ENCODE data around the gene ELK3. TPM values are rescaled to one million over a fixed set of nuclear protein-coding genes. Genes with fewer than 3 reads are reported as not detected.

The ELK3 gene
- total and polyA plus RNA-seq, 2 experiments from 2014 or later = 5.5 to 8.3 TPM

- H3F3A ChIP-seq (replicated peaks; ENCODE audit: low read depth) = no peaks in the 10 kb centered on the region
- Mint-ChIP-seq H3K9me3 (no peaks in the 10 kb centered on the region), H3K4me3 (no peak overlapping the region), H3K27ac (no peak overlapping the region), H3K4me1 (no peaks in the 10 kb centered on the region; the same call in 2 of the 3 replicates), H3K27me3 (ENCODE audit: insufficient read depth, low read depth, poor library complexity) (peaks cover 3% of the 10 kb centered on the region), H3K36me3 (ENCODE audit: low read depth) (peaks cover 16% of the 10 kb centered on the region)
- H3K4me2 ChIP-seq = no peak overlapping the region
- H3K36me3 ChIP-seq (ENCODE audit: insufficient read depth) = no peaks in the 10 kb centered on the region
- peaks cover 7% of the 10 kb centered on the region; the same call in 1 of the 2 replicates for H4K20me1 ChIP-seq (replicated peaks; ENCODE audit: insufficient read depth)
- ATAC-seq = no peak
- H3K4me3 ChIP-seq = no peak overlapping the region
- H3K27me3 ChIP-seq (ENCODE audit: insufficient read depth) = no peaks in the 10 kb centered on the region
- TF ChIP-seq, protein P1, sequence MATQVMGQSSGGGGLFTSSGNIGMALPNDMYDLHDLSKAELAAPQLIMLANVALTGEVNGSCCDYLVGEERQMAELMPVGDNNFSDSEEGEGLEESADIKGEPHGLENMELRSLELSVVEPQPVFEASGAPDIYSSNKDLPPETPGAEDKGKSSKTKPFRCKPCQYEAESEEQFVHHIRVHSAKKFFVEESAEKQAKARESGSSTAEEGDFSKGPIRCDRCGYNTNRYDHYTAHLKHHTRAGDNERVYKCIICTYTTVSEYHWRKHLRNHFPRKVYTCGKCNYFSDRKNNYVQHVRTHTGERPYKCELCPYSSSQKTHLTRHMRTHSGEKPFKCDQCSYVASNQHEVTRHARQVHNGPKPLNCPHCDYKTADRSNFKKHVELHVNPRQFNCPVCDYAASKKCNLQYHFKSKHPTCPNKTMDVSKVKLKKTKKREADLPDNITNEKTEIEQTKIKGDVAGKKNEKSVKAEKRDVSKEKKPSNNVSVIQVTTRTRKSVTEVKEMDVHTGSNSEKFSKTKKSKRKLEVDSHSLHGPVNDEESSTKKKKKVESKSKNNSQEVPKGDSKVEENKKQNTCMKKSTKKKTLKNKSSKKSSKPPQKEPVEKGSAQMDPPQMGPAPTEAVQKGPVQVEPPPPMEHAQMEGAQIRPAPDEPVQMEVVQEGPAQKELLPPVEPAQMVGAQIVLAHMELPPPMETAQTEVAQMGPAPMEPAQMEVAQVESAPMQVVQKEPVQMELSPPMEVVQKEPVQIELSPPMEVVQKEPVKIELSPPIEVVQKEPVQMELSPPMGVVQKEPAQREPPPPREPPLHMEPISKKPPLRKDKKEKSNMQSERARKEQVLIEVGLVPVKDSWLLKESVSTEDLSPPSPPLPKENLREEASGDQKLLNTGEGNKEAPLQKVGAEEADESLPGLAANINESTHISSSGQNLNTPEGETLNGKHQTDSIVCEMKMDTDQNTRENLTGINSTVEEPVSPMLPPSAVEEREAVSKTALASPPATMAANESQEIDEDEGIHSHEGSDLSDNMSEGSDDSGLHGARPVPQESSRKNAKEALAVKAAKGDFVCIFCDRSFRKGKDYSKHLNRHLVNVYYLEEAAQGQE (IDR thresholded peaks at IDR 0.05; ENCODE audit: unreplicated experiment) = no peak
- no peak for TF ChIP-seq STAT1 (IDR thresholded peaks at IDR 0.05; ENCODE audit: unreplicated experiment)
- no peak for TF ChIP-seq ETS1 (IDR thresholded peaks at IDR 0.05)
- TF ChIP-seq NANOG (IDR thresholded peaks at IDR 0.05; ENCODE audit: borderline replicate concordance) = no peak
- DNase-seq (ENCODE audit: low spot score) = no peak
- no peaks in the 10 kb centered on the region for H3K4me1 ChIP-seq (ENCODE audit: insufficient read depth)
- no peaks in the 10 kb centered on the region for H3K9me2 ChIP-seq (ENCODE audit: insufficient read depth)
- no peak overlapping the region for H2AFZ ChIP-seq
- H3K27ac ChIP-seq (ENCODE audit: low read depth) = no peak overlapping the region
- H3K79me2 ChIP-seq (replicated peaks; ENCODE audit: insufficient read depth) = no peaks in the 10 kb centered on the region
Observed at GRCh38 chr12:96250119-96250685, 56.0 kb downstream of the ELK3 start.

DNA sequence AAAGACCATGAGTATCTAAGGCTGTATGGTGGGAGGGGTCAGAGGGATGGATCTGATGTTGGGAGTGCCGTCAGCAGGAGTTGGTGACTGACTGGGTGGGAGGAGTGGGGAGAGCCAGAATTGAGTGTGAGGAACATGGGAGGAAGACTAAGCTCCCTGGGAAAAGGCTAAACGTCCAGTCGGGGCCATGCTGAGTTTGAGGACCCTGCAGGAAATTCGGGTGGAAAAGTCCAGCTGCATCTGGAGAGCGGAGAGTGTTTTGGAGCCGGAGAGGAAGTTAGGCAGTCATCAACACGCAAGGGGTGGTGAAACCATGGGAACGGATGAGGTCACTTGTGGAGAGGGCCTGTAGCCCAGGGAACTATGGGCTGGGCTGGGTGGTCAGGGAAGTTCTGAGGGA lies 60.9 kb downstream of the ELK3 start:
- H3K36me3 Mint-ChIP-seq (ENCODE audit: low read depth) = peaks cover 6% of the 10 kb centered on the region; the same call in 2 of the 3 replicates
- ATAC-seq (no peak), DNase-seq (ENCODE audit: low spot score) (no peak)
- Histone ChIP-seq H3F3A (replicated peaks; ENCODE audit: low read depth) (no peaks in the 10 kb centered on the region), H3K4me3 (no peak overlapping the region), H3K9me2 (ENCODE audit: insufficient read depth) (0 out of 2 replicates have a peak, but pooled peaks cover 4% of the 10 kb centered on the region), H4K20me1 (replicated peaks; ENCODE audit: insufficient read depth) (peaks cover 7% of the 10 kb centered on the region; the same call in 1 of the 2 replicates), H3K79me2 (replicated peaks; ENCODE audit: insufficient read depth) (no peaks in the 10 kb centered on the region), H2AFZ (no peak overlapping the region), H3K4me2 (no peak overlapping the region), H3K36me3 (ENCODE audit: insufficient read depth) (peaks cover 5% of the 10 kb centered on the region; the same call in 1 of the 2 replicates), H3K4me1 (ENCODE audit: insufficient read depth) (no peaks in the 10 kb centered on the region), H3K27ac (ENCODE audit: low read depth) (no peak overlapping the region), H3K27me3 (ENCODE audit: insufficient read depth) (no peaks in the 10 kb centered on the region)
- H3K4me3 Mint-ChIP-seq = no peak overlapping the region
- H3K27me3 Mint-ChIP-seq (ENCODE audit: insufficient read depth, low read depth, poor library complexity) = no peaks in the 10 kb centered on the region
- peaks cover 7% of the 10 kb centered on the region for H3K4me1 Mint-ChIP-seq
- TF ChIP-seq STAT1 (IDR thresholded peaks at IDR 0.05; ENCODE audit: unreplicated experiment) (no peak), ETS1 (IDR thresholded peaks at IDR 0.05) (no peak), EZH2 (IDR thresholded peaks at IDR 0.05; ENCODE audit: low read depth, unreplicated experiment) (no peak), NANOG (IDR thresholded peaks at IDR 0.05; ENCODE audit: borderline replicate concordance) (no peak), CREB1 (CRISPR knock-in tag; IDR thresholded peaks at IDR 0.05; ENCODE audit: low read depth) (no peak), ZNF331 (CRISPR knock-in tag; IDR thresholded peaks at IDR 0.05; ENCODE audit: low read depth) (no peak)
- TF ChIP-seq, protein P1 (IDR thresholded peaks at IDR 0.05; ENCODE audit: unreplicated experiment) = no peak
- H3K27ac Mint-ChIP-seq = no peak overlapping the region
- no peaks in the 10 kb centered on the region for H3K9me3 Mint-ChIP-seq

Data from GM23338 (cell line).